ENCODE measurements around the gene KLHL30.
"Not testable (repeated sequence)": the region's sequence is repeated elsewhere in the genome, so short reads cannot be mapped to it uniquely, and the experiment has no call there.

Gene KLHL30

DNA sequence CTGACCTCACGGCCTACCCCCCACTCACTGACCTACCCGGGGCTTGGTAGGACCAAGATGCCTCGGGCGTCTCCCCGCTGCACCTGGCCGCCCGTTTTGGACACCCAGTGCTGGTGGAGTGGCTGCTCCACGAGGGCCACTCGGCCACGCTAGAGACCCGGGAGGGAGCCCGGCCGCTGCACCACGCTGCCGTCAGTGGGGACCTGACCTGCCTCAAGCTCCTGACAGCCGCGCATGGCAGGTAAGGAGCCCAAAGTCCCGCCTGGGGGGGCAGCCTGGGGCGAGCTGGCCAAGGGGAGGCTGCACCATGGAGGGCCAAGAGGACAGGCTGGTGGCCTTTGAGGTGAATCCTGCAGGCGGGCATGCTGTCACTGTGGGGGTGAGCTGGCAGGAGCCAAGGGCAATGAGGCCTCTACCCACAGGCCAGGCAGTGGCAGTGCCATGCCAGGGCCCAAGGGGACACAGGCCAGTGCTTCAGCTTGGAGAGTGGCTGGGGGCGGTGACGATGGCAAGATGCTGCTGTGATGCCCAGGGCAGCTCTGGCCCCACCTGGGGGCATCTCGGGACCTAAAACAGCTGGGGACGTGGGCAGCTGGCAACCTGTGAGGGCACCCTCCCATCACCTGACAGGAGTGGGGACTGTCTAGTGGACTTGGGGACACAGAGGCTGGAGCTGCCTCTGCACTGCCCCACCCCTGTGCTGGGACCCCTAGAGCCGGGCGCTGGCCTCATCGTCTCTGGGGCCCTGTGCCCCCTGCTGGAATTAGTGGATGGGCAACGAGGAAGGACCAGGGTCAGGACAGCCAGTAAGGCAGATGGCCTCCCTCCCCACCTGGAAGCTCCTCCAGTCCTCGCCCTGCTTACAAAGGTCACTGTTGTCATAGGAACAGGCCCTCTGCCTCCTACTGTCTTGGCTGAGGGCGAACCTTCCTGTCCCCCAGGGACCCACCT lies 36.3 kb upstream of the KLHL30 start:
- no peak for DNase-seq (ENCODE audit: low spot score)

DNA sequence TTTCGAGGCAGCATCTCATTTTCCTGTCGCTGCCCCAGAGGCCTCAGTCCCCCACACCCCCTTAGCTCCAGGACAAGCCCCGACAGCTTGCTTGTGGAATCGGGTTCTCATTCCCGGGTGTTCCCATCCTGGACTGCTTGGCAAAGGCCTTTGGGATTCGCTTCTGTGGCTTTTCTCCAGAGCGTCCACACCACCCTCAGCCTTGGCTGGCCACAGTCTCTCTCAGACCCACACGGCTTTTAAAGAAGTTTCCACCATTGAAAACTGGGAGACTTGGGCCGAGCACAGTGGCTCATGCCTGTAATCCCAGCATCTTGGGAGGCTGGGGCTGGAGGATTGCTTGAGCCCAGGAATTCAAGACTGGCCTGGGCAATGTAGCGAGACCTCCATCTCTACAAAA lies 35.6 kb upstream of the KLHL30 start:
- no peak for DNase-seq (ENCODE audit: low spot score)

DNA sequence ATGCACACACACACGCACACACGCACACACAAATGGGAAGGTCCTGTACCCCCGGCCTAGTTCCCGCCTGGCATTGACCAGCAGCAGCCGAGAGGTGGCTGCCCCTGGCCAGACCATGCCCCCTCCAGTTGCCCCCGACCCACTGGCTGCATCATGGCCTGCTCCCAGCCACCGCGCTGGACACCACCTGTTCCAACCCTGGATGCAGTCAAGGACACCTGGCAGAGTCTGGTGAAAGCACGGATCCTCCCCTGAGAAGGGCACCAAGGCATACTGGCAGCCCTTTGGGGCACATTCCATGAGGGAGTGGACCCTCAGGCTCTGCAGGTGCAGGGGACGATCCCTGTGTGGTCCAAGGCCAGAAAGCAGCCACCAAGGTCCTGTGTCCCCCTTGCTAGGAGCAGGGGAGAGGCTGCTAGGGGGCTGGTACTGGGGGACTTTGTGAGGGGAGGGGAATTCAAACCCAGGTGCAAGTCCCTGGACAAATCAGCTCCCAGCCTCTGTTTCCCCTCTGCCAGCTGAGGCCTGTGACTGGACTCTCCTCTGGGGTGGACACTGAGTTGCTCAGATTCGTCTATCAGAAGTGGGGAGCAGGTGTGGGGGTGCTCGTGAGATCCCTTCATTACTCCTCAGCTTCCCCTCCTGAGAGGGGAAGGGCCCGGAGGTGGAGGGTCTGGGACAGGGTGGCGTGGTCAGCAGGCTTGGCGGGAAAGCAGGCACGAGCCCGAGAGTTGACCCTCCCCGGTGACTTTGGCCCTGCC lies 34.8 kb upstream of the KLHL30 start:
- DNase-seq (ENCODE audit: low spot score): no peak

DNA sequence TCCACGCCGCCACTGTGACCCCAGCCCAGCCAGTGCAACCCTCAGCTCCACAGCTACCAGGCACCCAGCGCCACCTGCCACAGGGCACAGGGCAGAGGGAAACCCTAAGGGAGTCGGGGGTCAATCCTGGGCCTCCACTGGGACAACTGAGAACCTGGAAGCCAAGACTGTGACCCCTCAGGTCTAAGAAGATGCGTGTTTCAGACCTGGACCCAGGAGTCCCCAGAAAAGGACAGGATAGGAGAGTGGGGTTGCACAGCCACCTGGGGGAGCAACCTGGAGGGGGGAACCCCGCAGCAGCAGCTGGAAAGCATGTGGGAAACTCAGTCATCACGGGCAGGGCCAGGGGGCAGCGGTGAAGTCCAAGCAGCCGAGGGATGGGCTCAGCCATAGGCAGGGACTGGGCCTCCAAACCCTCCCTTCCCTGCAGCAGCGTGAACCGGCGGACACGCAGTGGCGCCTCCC lies 34.2 kb upstream of the KLHL30 start:
- no peak for DNase-seq (ENCODE audit: low spot score)

DNA sequence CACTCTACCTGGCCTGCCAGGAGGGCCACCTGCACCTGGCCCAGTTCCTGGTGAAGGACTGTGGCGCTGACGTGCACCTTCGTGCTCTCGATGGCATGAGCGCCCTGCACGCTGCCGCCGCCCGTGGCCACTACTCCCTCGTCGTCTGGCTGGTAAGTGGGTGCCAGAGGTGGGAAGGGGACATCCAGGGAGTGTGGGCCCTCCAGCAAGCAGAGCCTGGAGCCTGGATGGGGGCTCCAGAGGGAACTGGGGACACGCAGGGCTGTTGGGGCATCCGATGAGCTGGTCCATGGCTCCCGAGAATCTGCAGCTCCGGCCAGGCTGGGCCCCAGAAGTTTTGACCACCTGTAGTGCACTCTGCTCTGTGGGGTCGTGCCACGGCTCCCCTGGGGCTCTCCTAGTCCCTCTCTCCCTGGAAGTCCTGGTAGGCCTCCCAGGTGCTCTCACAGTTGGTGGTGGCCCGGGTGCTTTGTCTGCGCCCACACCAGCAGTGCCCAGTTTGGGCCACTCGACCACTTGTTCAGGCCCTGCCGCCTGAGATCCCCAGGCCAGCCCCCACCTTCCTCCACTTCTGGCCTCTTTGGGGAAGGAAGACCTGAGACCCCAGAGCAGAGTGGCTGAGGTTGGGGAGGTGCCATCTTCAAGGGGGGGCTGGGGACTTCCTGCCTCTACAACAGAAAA lies 33.6 kb upstream of the KLHL30 start:
- DNase-seq (ENCODE audit: low spot score): no peak

DNA sequence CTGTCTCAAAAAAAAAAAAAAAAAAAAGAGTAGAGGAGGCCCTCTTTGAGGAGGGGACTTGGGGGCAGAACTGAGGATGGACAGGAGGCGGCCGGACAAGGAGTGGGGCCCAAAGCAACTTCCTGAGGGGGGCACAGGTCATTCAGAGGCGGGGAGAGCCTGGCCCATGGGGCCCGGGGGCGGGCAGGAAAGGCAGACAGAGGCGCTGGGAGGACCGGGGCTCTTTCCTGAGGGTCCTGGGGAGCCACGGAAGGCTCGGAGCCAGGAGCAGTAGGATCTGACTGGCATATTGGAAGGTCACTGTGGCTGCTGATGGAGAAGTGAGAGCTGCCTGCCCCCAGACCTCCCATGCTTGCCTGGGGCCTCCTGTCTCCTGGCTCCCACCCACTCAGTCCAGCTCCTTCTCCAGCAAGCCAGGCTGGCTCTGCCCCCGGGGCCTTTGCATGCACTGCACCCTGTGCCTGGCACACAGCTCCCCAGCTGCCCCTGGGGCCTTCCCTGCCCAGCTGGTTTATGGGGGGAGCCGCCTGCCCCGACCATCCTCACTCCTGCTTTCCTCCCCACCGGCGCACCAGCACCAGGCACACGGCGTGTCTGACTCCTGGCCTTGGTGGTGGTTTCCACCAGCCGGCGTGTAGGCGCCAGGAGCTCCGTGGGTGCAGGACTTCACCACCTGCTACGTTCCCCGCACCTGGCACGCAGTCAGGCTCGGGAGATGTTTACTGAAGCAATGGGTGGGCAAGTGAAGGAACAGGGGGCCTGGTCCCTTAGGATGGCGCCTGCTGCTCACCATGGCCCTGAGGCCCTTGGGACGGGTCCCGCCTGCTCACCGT lies 32.7 kb upstream of the KLHL30 start:
- no peak for DNase-seq (ENCODE audit: low spot score)

DNA sequence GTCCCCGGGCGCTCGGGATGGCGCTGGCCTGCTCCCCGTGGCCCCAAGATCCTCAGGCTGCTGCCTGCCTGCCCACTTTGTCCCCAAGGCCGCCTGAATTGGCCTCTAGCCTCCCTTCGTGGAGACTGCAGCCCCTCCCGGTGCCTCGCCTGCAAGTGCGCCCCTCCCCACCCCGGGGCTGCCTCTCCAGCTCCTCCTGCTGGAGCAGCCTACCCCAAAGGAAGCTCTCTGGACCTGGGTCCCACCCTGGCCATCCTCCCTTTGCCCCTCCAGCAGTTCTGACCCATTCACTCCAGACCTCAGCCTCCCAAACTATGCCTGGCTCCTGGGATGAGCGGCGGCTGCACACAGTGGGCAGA lies 32.1 kb upstream of the KLHL30 start:
- DNase-seq (ENCODE audit: low spot score): no peak

DNA sequence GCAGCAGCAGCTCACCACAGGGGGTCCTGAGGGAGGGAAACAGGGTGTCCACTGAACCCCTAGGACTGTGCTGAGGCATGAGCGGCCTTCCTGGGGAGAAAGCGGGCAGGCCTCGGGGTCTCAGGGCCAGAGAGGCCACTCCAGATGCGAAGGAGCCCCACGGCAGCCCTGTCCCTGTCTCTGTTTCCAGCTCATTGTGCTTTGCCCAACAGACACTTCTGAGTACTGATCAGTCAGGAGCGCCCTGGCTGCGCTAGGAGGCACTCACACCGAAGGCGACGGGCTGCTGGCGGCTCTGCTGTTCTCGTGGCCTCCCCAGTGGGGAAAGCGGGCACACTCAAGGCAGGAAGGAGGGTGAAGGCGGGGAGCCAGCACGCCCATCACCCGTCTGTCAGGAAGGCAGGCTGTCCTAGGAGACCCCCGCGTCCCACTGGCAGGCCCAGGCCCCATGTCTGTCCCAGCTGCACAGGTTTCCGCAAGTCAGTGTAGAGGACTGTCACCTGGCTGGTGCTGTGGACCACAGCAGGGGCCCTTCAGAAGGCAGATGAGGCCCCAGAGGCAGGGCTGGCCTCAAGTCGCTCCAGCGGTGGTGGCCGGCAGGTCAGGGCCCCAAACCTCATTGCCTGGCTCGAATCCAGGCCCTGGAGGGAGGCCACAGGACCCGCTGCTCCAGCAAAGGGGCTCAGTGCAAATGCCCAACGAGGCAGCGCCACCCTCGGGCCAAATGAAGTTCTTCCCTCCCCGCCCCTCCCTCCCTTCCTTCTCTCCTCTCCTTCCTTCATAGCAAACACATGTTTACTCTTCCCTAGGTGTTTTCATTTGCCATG lies 31.6 kb upstream of the KLHL30 start:
- no peak for DNase-seq (ENCODE audit: low spot score)

DNA sequence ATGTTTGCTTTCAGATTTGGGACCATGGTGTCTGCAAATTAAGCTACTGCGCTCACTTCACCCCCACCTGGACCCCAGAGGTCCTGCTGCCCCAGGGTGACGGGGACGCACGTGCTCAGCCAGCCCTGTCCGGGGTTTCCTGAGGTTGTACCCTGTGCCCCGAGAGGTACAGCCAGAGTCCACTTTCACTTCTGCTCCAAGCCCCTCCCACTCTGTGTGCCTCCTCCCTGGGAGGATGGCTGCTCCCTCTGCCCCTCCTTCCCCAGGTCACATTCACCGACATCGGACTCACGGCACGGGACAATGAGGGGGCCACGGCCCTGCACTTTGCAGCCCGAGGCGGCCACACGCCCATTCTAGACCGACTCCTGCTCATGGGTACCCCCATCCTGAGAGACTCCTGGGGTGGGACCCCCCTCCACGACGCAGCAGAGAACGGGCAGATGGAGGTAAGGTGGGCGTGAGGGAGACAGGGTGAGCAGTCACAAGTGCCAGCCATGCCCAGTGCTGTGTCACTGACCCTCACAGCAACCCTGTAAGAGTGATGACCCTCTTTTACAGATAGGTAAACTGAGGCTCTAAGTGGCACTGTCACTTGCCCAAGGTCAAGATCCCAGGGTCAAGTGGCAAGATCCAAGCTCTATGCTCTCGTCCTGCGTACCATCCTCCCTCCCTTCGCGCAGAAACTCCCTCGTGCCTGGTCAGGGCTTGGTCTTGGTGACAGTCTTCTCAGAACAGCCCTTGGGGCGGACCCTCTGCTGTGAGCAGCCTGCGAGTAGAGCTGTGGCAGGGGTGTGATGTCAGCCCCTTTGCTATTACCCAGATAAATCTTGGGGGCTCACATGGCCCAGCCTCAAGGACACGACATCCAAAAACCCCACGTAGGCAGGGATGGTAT lies 30.7 kb upstream of the KLHL30 start:
- no peak for DNase-seq (ENCODE audit: low spot score)

DNA sequence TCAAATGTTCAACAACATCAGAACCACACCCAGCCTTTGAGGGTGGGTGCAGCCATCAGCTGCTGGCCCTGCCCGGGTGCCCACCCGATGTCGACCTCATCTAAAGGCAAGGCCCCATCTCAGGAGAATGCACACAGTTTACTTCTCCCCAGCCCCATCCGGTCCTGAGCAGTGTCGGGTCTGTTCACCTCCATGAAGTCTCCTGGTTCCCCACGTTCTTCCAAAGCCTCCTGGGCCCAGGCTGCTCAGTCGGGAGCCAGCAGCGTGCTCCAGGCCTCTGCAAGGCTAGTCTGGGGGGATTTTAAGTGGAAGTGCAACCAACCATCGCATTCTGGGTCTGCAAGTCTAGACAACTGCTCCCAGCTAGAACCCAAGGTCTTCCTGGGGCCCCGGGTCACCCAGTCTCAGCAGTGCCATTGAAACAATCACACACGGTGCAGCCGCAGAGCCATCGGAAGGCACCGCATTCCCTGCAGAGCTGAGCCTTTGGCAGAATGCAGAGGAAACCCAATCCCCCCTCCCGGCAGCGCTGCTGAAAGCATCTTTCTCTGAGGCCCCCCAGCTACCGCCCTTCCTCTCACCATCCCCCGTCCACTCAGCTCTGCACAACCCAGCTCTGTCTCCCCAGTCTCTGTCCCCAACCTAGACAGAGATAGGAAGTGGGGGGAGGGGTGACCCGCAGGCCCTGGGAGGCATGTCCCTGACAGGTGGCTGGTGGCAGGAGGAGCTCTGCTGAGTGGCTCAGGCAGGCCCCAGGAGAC lies 29.9 kb upstream of the KLHL30 start:
- no peak for DNase-seq (ENCODE audit: low spot score)

DNA sequence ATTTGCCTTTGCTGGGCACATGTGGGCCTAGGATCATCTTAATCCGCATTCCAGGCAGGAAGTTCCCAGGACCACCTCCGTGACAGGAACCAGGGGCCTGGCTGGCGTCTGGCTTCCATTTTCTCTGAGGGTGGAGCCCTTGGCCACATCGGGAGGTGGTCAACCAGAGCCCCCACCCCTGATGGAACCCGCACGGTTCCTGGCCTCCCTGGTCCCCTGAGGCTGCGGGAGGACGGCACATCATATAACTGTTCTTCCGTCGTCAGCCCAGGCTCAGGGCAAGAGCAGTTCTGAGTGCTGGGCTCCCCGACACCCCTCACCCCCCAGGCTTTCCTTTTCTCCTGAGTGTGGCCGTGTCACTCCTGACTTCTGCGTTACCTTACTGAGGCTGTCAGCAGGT lies 24.9 kb upstream of the KLHL30 start:
- DNase-seq (ENCODE audit: low spot score): no peak

DNA sequence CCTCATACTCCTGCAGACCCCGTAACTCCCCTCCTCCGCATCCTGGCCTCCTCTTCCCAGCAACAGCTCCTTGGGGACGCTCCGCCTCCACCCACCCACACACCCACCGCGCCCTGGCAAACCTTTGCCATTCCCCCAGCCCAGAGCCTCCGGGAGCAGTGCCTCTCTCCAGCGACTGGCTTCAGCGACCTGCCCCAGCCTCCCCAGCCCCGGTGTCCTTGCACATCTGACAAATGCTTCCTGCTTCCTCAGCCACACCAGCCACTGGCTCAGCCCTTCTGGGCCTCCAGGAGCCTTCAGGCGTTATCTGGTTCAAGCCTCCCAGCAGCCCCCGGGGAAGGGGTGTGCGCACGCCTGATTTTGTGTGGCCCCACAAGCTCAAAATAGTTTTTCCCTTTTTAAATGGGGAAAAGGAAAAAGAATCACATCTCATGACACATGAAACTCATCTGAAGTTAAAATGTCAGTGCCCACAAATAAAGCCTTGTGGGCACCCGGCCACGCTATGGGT lies 24.1 kb upstream of the KLHL30 start:
- DNase-seq (ENCODE audit: low spot score): no peak

DNA sequence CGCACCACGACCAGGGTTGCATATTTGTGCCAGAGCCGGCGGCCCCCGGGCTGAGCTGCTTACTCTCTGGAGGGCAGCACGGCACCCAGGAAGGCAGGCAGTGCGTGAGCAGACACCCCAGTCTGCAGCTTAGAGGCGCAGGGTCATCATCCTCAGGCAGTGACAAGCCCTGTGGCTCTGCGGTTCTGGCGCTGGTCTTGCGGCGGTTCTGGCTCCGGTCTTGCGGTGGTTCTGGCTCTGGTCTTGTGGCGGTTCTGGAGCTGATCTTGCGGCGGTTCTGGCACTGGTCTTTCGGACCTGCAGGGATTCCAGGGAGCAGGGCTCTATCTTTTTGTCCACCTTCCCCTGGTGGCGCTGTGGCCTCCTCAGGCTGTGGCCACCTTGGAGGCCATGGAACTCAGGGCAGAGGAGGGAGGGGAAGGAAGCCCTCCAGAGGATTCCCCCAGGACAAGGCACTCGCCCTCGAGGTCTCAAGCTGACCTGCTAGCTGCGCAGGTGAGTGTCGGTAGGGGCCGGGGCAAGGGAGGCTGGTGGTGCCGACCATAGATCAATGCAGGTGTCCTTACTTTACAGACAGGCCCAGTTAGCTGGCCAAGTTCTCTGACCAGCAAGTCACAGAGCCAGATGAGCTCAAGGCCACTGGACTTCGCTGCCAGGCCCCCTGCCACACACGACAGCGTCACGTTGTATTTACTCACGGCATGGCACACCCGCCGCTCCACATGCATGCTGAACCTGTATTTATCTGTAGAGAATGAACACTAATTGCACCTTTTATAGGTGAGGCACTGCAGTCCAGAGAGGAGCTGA lies 23.4 kb upstream of the KLHL30 start:
- no peak for DNase-seq (ENCODE audit: low spot score)

DNA sequence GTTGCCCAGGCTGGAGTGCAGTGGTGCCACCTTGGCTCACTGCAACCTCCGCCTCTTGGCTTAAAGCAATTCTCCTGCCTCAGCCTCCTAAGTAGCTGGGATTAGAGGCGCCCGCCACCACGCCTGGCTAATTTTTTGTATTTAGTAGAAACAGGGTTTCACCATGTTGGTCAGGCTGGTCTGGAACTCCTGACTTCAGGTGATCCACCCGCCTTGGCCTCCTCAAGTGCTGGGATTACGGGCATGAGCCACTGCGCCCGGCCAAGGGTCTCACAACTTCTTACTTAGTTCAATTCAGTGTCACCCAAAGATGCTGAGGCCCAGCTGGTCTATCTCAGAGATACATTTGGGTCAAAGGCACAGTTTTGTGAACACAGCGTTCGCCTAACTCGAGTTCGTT lies 22.8 kb upstream of the KLHL30 start:
- DNase-seq (ENCODE audit: low spot score): not testable (repeated sequence)

DNA sequence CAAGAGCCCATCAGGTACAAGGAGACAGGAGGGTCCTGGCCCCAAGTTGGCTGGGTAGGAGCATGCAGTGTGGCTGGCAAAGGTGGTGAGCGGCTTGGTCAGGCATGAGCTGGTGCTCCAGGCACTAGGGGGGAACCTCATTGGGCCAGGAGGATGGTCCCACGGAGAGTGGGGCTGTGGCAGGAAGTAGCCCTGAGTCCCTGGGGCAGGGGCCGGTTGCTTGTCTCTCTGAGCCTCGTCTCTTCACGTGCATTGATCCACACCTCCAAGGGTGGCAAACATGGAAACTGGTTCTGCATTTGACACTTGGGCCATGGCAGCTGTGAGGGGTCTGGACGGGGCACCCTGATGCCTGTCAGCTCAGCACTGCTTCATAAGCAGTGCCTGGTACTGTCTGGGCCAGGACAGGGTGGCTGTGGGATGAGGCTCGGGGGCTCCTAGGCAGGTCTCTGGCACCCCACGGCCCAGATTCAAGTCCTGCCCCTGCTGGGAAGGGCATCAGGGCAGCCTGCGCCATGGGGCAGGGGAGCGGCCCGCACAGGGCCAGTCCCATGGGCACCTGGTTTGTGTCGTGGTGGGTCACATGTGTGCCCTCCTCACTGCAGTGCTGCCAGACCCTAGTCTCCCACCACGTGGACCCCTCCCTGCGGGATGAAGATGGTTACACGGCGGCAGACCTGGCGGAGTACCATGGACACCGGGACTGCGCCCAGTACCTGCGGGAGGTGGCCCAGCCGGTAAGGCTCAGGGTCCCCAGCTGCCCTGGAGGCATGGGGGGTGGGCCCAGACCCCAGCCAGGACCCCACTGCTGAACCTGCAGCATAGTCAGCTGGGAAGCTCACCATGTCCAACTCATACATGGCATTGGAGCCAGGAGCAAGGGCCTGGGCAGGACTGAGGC lies 21.9 kb upstream of the KLHL30 start:
- no peak for DNase-seq (ENCODE audit: low spot score)

DNA sequence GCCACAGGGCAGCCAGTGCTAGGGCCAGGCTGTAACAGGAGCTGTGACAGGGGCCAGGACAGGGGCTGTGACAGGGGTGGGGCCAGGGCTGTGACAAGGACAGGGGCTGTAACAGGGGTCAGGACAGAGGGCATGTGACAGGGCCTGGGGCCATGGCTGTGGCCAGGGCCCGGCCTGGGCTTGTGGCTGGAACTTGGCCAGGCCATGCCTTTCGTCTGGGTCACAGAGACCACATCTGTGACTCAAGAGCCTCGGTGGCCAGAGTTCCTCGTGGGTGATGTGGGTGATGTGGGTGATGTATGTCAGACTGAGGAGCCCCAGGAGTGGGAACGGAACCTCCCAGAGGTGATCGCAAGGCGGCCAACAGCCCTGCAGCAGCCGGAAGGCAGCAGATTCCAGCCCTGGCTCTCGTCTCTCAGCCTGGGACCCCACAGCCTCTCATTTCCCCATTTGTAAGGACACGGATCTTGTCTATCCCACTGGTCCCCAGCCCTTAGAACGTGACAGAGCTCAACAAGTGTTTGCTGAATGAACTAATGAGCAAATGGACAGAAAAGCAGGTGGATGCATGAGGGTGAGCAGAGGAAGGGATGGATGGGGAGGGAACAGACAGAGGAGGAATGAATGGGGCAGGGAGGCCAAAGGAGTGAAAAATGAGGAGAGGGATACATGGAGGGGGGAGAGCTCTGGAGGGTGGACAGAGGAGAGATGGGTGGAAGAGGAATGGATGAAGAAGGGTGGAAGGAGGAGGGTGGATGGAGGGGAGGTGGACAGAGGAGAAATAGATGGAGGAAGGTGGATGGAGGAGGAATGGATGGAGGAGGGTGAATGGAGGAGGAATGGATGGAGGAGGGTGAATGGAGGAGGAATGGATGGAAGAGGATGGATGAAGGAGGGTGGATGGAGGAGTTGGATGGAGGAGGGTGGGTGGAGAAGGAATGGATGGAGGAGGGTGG lies 21.0 kb upstream of the KLHL30 start:
- DNase-seq (ENCODE audit: low spot score): no peak

Measured in activated CD4-positive, alpha-beta T cell treated with anti-CD3 and anti-CD28 coated beads, Interleukin-2, Interleukin-4, amounts not matched to agents 100 ng/mL and 50 ng/mL, durations not matched to agents 16 hours and 8 hours (primary cell).